BLaER1 treated with 17β-estradiol and CSF1 and Interleukin-3, amounts not matched to agents 10 nM and 100 nM (cell line): ENCODE results near the gene SIRT6.
A peak's percentile ranks its signal among the peaks of the same experiment; 100 is the strongest.
"Not testable (repeated sequence)": the region's sequence is repeated elsewhere in the genome, so short reads cannot be mapped to it uniquely, and the experiment has no call there.

Experiments
- H3K27ac ChIP-seq, 11 experiments: shearing (Covaris generic); formaldehyde crosslinking; 2 replicates each; pipeline ENCODE4 v1.8.1; 2022
- H3K27me3 ChIP-seq, 11 experiments: shearing (Covaris generic); formaldehyde crosslinking; 2 replicates each; pipeline ENCODE4 v1.8.1; 2022
- H3K36me3 ChIP-seq, 11 experiments: shearing (Covaris generic); formaldehyde crosslinking; 2 replicates each; pipeline ENCODE4 v1.8.1; 2022
- H3K4me1 ChIP-seq, 10 experiments: shearing (Covaris generic); formaldehyde crosslinking; 2 replicates each; pipeline ENCODE4 v1.8.1; 2022
- H3K4me2 ChIP-seq, 11 experiments: shearing (Covaris generic); formaldehyde crosslinking; 2 replicates each; pipeline ENCODE4 v1.8.1; 2022
- H3K4me3 ChIP-seq, 10 experiments: shearing (Covaris generic); formaldehyde crosslinking; 2 replicates each; pipeline ENCODE4 v1.8.1; 2022
- H3K9ac ChIP-seq, 11 experiments: shearing (Covaris generic); formaldehyde crosslinking; 2 replicates each; pipeline ENCODE4 v1.8.1; 2022
- H3K9me3 ChIP-seq, 11 experiments: shearing (Covaris generic); formaldehyde crosslinking; replicated peaks in 1 of 11; 2 replicates each; pipeline ENCODE4 v1.8.1; 2022
- H4K20me1 ChIP-seq, 11 experiments: shearing (Covaris generic); formaldehyde crosslinking; 2 replicates each; pipeline ENCODE4 v1.8.1; 2022
- Cebpa-rat ChIP-seq, 11 experiments: shearing (Covaris generic); IDR thresholded peaks; 2 replicates each; pipeline ENCODE4 v1.8.1; 2022

The SIRT6 gene

DNA sequence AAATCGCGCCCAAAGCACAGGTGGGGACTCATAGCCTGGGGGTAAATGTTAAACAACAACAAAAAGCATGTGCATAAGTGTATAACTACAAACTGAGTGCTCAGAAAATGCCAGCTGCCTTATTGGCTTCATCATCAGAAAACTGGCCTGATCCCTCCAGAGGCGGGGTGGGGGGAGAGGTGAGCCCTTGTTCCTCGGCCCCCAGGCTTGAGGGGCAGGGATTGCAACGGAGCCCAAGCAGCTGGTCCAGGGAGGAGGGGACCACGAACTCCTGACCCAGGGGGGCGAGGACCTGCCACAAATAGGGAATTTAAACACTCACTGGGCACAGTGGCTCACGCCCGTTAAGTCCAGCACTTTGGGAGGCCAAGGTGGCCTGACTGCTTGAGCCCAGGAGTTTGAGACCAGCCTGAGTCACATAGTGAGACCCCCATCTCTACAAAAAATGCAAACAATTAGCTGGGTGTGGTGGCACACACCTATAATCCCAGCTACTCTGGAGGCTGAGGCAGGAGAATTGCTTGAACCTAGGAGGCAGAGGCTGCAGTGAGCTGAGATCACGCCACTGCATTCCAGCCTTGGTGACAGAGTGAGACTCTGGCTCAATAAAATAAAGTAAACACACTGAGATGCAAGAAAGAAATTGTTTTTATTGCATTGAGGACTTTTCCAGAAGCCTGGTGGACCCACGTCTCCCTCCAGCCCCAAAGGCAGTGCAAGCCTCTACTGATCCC is 8.7 kb downstream of the SIRT6 start:
- no peak overlapping the region for H3K9ac ChIP-seq
- H4K20me1 ChIP-seq, result peaks cover 0 to 75% (median 34%) of the 10 kb centered on the region in 11 experiments; a peak in 19 of 22 replicates
- H3K9me3 ChIP-seq, result no peaks in the 10 kb centered on the region
- H3K27ac ChIP-seq, result no peak overlapping the region
- H3K27me3 ChIP-seq, result peaks cover 16 to 26% (median 21%) of the 10 kb centered on the region in 11 experiments; a peak in 21 of 22 replicates
- peaks cover 0 to 5% (median 0%) of the 10 kb centered on the region in 10 experiments; a peak in 1 of 20 replicates for H3K4me1 ChIP-seq
- TF ChIP-seq Cebpa-rat (IDR thresholded peaks at IDR 0.05), result no peak
- H3K4me3 ChIP-seq, result no peak overlapping the region
- peak overlapping the region in 4 of 11 experiments; percentile 9 to 48 (median 30); a peak in 6 of 22 replicates for H3K4me2 ChIP-seq
- H3K36me3 ChIP-seq, result peaks cover 17 to 39% (median 30%) of the 10 kb centered on the region in 11 experiments; a peak in 20 of 22 replicates

DNA sequence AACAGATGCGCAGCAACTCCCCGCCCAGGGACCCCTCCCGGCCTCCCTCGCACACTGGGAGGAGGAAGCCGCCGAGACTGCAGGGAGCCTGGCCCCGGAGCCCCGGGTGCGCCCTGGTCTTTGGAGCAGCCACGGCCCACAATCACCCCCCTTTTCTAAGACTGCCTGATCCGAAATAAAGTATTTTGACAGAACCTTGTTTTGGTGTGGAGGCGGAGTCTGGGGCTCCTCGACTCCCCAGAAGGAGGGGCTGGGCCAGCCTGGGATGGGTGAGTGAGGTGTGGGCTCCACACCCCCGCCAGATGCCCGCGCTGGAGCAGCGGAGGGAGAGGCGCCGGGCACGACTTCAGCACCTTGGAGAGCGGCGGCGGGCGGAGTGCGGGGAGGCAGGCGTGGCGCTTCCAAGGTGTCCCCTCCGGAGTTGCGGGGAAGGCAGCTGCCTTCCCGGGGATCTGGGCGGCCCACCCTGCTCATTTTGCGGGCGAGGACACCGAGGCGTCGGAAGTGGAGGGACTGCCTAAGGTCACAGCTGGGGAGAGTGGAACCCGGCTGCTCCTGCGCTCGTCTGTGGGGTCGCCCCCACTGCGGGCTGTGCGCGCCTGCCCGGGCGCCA is 9.4 kb downstream of the SIRT6 start:
- TF ChIP-seq Cebpa-rat (IDR thresholded peaks at IDR 0.05), result no peak
- H3K4me1 ChIP-seq, result peaks cover 0 to 5% (median 0%) of the 10 kb centered on the region in 10 experiments; a peak in 1 of 20 replicates
- H3K4me2 ChIP-seq, result peak overlapping the region in 6 of 11 experiments; percentile 5 to 48 (median 13); a peak in 8 of 22 replicates
- no peak overlapping the region for H3K27ac ChIP-seq
- H3K9me3 ChIP-seq, result no peaks in the 10 kb centered on the region
- no peak overlapping the region for H3K9ac ChIP-seq
- peaks cover 13 to 32% (median 24%) of the 10 kb centered on the region in 11 experiments; a peak in 18 of 22 replicates for H3K36me3 ChIP-seq
- peaks cover 0 to 69% (median 31%) of the 10 kb centered on the region in 11 experiments; a peak in 19 of 22 replicates for H4K20me1 ChIP-seq
- no peak overlapping the region for H3K4me3 ChIP-seq
- peaks cover 16 to 26% (median 21%) of the 10 kb centered on the region in 11 experiments; a peak in 21 of 22 replicates for H3K27me3 ChIP-seq

DNA sequence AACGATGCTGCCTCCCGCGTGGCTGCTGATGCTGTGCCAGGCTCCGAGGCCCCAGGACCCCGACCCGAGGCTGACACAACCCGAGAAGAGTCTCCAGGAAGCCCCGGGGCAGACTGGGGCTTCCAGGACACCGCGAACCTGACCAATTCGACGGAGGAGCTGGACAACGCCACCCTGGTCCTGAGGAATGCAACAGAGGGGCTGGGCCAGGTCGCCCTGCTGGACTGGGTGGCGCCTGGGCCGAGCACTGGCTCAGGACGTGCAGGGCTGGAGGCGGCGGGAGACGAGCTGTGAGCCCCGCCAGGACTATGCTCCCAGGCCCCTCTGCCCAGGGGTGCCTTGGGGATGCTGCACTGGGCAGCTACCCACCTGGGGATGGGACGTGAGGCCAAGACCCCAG is 10.7 kb downstream of the SIRT6 start:
- peaks cover 0 to 5% (median 0%) of the 10 kb centered on the region in 10 experiments; a peak in 1 of 20 replicates for H3K4me1 ChIP-seq
- TF ChIP-seq Cebpa-rat (IDR thresholded peaks at IDR 0.05), result no peak
- H3K36me3 ChIP-seq, result peaks cover 13 to 19% (median 17%) of the 10 kb centered on the region in 11 experiments; a peak in 15 of 22 replicates
- H3K27ac ChIP-seq, result no peak overlapping the region
- peaks cover 16 to 26% (median 21%) of the 10 kb centered on the region in 11 experiments; a peak in 21 of 22 replicates for H3K27me3 ChIP-seq
- H3K4me3 ChIP-seq, result no peak overlapping the region
- H3K9ac ChIP-seq, result no peak overlapping the region
- H3K4me2 ChIP-seq, result no peak overlapping the region
- H4K20me1 ChIP-seq, result peaks cover 0 to 56% (median 31%) of the 10 kb centered on the region in 11 experiments; a peak in 19 of 22 replicates
- no peaks in the 10 kb centered on the region for H3K9me3 ChIP-seq

DNA sequence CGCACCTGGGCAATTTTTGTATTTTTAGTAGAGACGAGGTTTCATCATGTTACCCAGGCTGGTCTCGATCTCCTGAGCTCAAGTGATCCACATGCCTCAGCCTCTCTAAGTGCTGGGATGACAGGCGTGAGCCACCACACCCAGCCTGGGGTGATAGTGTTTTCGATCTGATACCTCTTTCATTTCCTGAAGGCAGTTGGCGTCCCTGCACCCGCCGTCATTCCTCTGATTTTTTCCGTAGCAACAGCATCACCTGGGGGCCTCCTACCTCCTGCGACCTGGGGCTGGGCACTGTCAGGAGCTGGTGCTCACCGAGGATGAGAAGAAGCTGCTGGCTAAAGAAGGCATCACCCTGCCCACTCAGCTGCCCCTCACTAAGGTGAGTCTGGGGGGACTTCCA is 18.1 kb downstream of the SIRT6 start:
- no peaks in the 10 kb centered on the region for H4K20me1 ChIP-seq
- TF ChIP-seq Cebpa-rat (IDR thresholded peaks at IDR 0.05), result no peak
- H3K9me3 ChIP-seq, result no peaks in the 10 kb centered on the region
- H3K27me3 ChIP-seq, result 0 out of 22 replicates have a peak, but pooled peaks cover 0 to 4% (median 0%) of the 10 kb centered on the region in 11 experiments
- peaks cover 0 to 7% (median 0%) of the 10 kb centered on the region in 10 experiments; a peak in 3 of 20 replicates for H3K4me1 ChIP-seq
- H3K27ac ChIP-seq, result no peak overlapping the region
- H3K36me3 ChIP-seq, result no peaks in the 10 kb centered on the region
- H3K4me2 ChIP-seq, result no peak overlapping the region
- H3K4me3 ChIP-seq, result no peak overlapping the region
- no peak overlapping the region for H3K9ac ChIP-seq

DNA sequence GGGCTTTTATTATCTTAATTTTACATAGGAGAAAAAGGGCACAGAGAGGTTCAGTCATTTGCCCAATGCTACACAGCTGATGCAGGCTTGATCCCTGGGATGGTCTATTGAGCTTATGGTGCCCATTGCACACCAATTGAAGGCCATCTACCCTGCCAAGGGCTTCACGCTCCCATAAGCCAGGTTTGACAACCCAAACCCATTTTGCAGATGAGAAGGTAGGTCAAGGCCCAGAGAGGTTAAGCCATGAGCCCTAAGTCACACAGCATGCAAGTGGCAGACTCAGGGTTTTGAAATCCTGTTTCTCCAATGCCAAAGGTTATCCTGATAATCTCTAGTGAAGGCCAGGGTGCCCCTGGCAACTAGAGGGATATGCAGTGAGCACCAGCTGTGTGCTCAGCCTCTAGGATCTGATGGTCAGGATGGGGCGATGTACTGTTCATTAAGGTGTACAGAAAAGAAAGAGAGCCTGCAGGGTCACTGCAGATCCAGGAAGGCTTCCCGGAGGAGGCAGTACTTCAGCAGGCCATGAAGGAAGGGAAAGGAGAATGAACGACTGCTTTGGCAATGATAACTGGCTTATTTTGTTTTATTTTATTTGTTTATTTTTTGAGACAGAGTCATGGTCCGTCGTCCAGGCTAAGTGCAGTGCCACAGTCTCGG is 20.8 kb downstream of the SIRT6 start:
- H4K20me1 ChIP-seq, result no peaks in the 10 kb centered on the region; a peak in 1 of 22 replicates
- no peak overlapping the region for H3K27ac ChIP-seq
- no peaks in the 10 kb centered on the region for H3K36me3 ChIP-seq
- H3K9me3 ChIP-seq, result no peaks in the 10 kb centered on the region
- peaks cover 0 to 11% (median 5%) of the 10 kb centered on the region in 10 experiments; a peak in 9 of 20 replicates for H3K4me1 ChIP-seq
- H3K4me3 ChIP-seq, result no peak overlapping the region
- 0 out of 22 replicates have a peak, but pooled peaks cover 0 to 4% (median 0%) of the 10 kb centered on the region in 11 experiments for H3K27me3 ChIP-seq
- no peak overlapping the region for H3K9ac ChIP-seq
- no peak overlapping the region for H3K4me2 ChIP-seq
- no peak for TF ChIP-seq Cebpa-rat (IDR thresholded peaks at IDR 0.05)

DNA sequence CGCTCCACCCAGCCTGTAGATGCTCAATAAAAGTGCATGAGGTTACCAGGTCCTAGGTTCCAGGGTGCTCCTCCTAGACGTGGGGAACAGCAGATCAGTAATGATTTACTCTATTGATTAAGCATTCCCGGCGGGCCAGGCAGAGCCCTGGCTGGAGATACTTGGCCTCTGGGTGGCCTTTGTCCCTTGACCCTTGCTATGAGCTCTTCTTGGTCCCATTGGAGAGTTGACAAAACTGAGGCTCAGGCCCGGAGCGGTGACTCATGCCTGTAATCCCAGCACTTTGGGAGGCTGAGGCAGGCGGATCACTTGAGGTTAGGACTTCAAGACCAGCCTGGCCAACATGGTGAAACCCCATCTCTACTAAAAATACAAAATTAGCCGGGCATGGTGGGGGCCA is 24.4 kb downstream of the SIRT6 start:
- not testable (repeated sequence) for H3K4me2 ChIP-seq, H3K36me3 ChIP-seq, H3K27ac ChIP-seq, H3K9me3 ChIP-seq, H3K4me3 ChIP-seq, H3K27me3 ChIP-seq, H3K9ac ChIP-seq, H4K20me1 ChIP-seq
- peaks cover 6 to 26% (median 18%) of the 10 kb centered on the region in 10 experiments; a peak in 19 of 20 replicates for H3K4me1 ChIP-seq

DNA sequence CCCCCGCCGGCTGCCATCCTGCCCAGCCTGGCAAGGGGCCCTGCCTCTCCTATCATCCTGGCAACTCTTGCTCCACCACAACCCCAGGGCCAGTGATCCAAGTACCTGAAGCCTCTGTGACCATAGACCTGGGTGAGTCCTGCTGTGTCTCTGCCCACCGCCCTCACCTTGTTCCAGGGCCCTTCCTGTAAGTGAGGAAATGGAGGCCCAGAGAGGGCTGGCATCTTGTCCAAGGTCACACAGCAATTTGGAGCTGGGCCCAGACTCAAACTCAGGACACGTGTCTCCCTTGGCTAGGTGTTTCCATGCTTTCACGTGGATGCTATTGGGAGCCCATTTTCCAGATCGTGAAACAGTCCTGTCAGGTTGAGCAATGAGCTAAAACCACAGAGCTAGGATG is 25.2 kb downstream of the SIRT6 start:
- H3K27ac ChIP-seq, result no peak overlapping the region
- 0 out of 22 replicates have a peak overlapping the region, but pooled peaks of 1 of the 11 experiments have one; percentile 9 for H3K4me2 ChIP-seq
- no peak overlapping the region for H3K4me3 ChIP-seq
- no peak for TF ChIP-seq Cebpa-rat (IDR thresholded peaks at IDR 0.05)
- H3K9me3 ChIP-seq, result no peaks in the 10 kb centered on the region
- no peak overlapping the region for H3K9ac ChIP-seq
- H4K20me1 ChIP-seq, result no peaks in the 10 kb centered on the region; a peak in 1 of 22 replicates
- H3K36me3 ChIP-seq, result no peaks in the 10 kb centered on the region
- H3K27me3 ChIP-seq, result no peaks in the 10 kb centered on the region
- H3K4me1 ChIP-seq, result peaks cover 6 to 25% (median 18%) of the 10 kb centered on the region in 10 experiments; a peak in 19 of 20 replicates

DNA sequence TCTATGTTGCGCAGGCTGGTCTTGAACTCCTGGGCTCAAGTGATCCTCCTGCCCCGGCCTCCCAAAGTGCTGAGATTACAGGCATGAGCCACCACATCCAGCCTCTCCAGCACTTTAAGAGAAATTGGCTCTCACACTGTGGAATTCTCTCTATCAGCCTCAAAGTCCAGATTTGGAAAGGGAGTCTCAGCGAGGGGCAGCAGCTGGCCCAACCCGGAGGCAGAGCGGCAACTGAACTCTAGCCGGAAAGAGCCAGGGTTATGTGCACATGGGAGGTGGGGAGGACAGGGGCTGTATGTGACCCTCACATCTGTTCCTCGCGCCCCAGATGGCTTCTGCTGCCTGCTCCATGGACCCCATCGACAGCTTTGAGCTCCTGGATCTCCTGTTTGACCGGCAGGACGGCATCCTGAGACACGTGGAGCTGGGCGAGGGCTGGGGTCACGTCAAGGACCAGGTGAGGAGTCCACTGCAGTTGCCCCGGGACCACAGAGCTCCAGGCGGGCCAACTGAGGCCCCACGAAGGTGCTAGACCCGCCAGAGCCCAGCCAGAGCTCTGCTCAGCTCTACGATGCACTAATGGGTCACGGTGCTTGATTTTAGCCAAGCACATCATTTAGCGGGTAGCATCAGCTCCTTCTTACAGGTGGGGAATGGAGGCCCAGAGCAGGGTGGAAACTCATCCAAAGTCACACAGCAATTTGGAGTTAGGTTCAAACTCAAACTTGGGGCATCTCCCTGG is 27.6 kb downstream of the SIRT6 start:
- no peak for TF ChIP-seq Cebpa-rat (IDR thresholded peaks at IDR 0.05)
- H4K20me1 ChIP-seq, result no peaks in the 10 kb centered on the region; a peak in 1 of 22 replicates
- no peaks in the 10 kb centered on the region for H3K36me3 ChIP-seq
- no peaks in the 10 kb centered on the region for H3K9me3 ChIP-seq
- H3K4me3 ChIP-seq, result no peak overlapping the region
- H3K27me3 ChIP-seq, result no peaks in the 10 kb centered on the region
- H3K4me1 ChIP-seq, result peaks cover 6 to 40% (median 27%) of the 10 kb centered on the region in 10 experiments; a peak in 19 of 20 replicates
- H3K9ac ChIP-seq, result no peak overlapping the region
- no peak overlapping the region for H3K27ac ChIP-seq
- H3K4me2 ChIP-seq, result 0 out of 22 replicates have a peak overlapping the region, but pooled peaks of 1 of the 11 experiments have one; percentile 10
